Measurements from ENCODE around the gene FMR1. TPM values are rescaled to one million over a fixed set of nuclear protein-coding genes. Genes with fewer than 3 reads are reported as not detected.
A peak's percentile ranks its signal among the peaks of the same experiment; 100 is the strongest.

Gene FMR1
- total RNA-seq, 1 donor from 2014 or later = 29.7 TPM

- Histone ChIP-seq H3K4me1 (no peaks in the 10 kb centered on the region), H3K36me3 (no peaks in the 10 kb centered on the region), H3K27ac (no peak overlapping the region), H3K9me3 (no peaks in the 10 kb centered on the region), H3K27me3 (no peaks in the 10 kb centered on the region), H3K4me3 (no peak overlapping the region)
- intact Hi-C loops (cut with DNase I) = no loop called here
- DNase-seq (ENCODE audit: extremely low spot score in 2 of 2) = no peak
- TF ChIP-seq POLR2A (IDR thresholded peaks at IDR 0.05) (no peak), CTCF (IDR thresholded peaks at IDR 0.05) (no peak), POLR2AphosphoS5 (IDR thresholded peaks at IDR 0.05; ENCODE audit: insufficient read depth in 1 of 2, low read depth in 1 of 2) (no peak)
Measured at GRCh38 chrX:147902270-147902669, 9.4 kb upstream of the FMR1 start.

- no peak for DNase-seq (ENCODE audit: extremely low spot score in 2 of 2)
- TF ChIP-seq CTCF (IDR thresholded peaks at IDR 0.05) = no peak
- TF ChIP-seq POLR2A (IDR thresholded peaks at IDR 0.05) = no peak
- no peak for TF ChIP-seq POLR2AphosphoS5 (IDR thresholded peaks at IDR 0.05; ENCODE audit: insufficient read depth in 1 of 2, low read depth in 1 of 2)
- Histone ChIP-seq H3K4me3 (no peak overlapping the region), H3K27ac (no peak overlapping the region), H3K9me3 (no peaks in the 10 kb centered on the region), H3K36me3 (no peaks in the 10 kb centered on the region), H3K27me3 (no peaks in the 10 kb centered on the region), H3K4me1 (peaks cover 4% of the 10 kb centered on the region)
- intact Hi-C loops (cut with DNase I) = no loop called here
Measured at GRCh38 chrX:147908106-147908505, 3.6 kb upstream of the FMR1 start.

- H3K4me3 ChIP-seq = no peak overlapping the region
- intact Hi-C loops (cut with DNase I) = no loop called here
- no peaks in the 10 kb centered on the region for H3K9me3 ChIP-seq
- peaks cover 20% of the 10 kb centered on the region for H3K4me1 ChIP-seq
- H3K27me3 ChIP-seq = no peaks in the 10 kb centered on the region
- no peaks in the 10 kb centered on the region for H3K36me3 ChIP-seq
- H3K27ac ChIP-seq = no peak overlapping the region
- no peak for DNase-seq (ENCODE audit: extremely low spot score in 2 of 2)
- TF ChIP-seq POLR2A (IDR thresholded peaks at IDR 0.05) (no peak), POLR2AphosphoS5 (IDR thresholded peaks at IDR 0.05; ENCODE audit: insufficient read depth in 1 of 2, low read depth in 1 of 2) (no peak), CTCF (IDR thresholded peaks at IDR 0.05) (no peak)
Measured at GRCh38 chrX:147910607-147911006, 1.1 kb upstream of the FMR1 start.

- H3K4me1 ChIP-seq = peaks cover 24% of the 10 kb centered on the region
- intact Hi-C loops (cut with DNase I) = no loop called here
Measured at GRCh38 chrX:147912093-147912801, 528 bp downstream of the FMR1 start.

More at GRCh38 chrX:147912093-147912801, 528 bp downstream of the FMR1 start:
- Histone ChIP-seq H3K27ac (peak overlapping the region; percentile 94), H3K27me3 (no peaks in the 10 kb centered on the region), H3K9me3 (no peaks in the 10 kb centered on the region), H3K4me3 (peak overlapping the region; percentile 56 to 74), H3K36me3 (no peaks in the 10 kb centered on the region)
- no peak for DNase-seq (ENCODE audit: extremely low spot score in 2 of 2)
- TF ChIP-seq POLR2AphosphoS5 (IDR thresholded peaks at IDR 0.05; ENCODE audit: insufficient read depth in 1 of 2, low read depth in 1 of 2) (peak in 1 of 2 donors; percentile 40), POLR2A (IDR thresholded peaks at IDR 0.05) (no peak), CTCF (IDR thresholded peaks at IDR 0.05) (no peak)

Measured in vagina (tissue), 2 donors.